Measurements from ENCODE around the gene LRP1B. TPM values are rescaled to one million over a fixed set of nuclear protein-coding genes. Genes with fewer than 3 reads are reported as not detected.

Gene LRP1B
- polyA plus RNA-seq, 4 donors = 0.92 to 3.7 (median 1.3) TPM

GRCh38 chr2:141384676-141385075 lies 746.1 kb downstream of the LRP1B start:
- no peak for DNase-seq (ENCODE audit: low read depth in 4 of 4, low spot score in 3 of 4)

- no peak for DNase-seq (ENCODE audit: low read depth in 4 of 4, low spot score in 3 of 4)
Observed at GRCh38 chr2:141381946-141382345, 748.9 kb downstream of the LRP1B start.

- DNase-seq (ENCODE audit: low read depth in 4 of 4, low spot score in 3 of 4) = no peak
Observed at GRCh38 chr2:141380008-141380979, 750.5 kb downstream of the LRP1B start.

GRCh38 chr2:141364821-141365220 lies 766.0 kb downstream of the LRP1B start:
- no peak for DNase-seq (ENCODE audit: low read depth in 4 of 4, low spot score in 3 of 4)

GRCh38 chr2:141362311-141362710 lies 768.5 kb downstream of the LRP1B start:
- no peak for DNase-seq (ENCODE audit: low read depth in 4 of 4, low spot score in 3 of 4)

GRCh38 chr2:141348481-141348880 lies 782.3 kb downstream of the LRP1B start:
- no peak for DNase-seq (ENCODE audit: low read depth in 4 of 4, low spot score in 3 of 4)

GRCh38 chr2:141341444-141341843 lies 789.4 kb downstream of the LRP1B start:
- no peak for DNase-seq (ENCODE audit: low read depth in 4 of 4, low spot score in 3 of 4)

GRCh38 chr2:141331127-141331526 lies 799.7 kb downstream of the LRP1B start:
- no peak for DNase-seq (ENCODE audit: low read depth in 4 of 4, low spot score in 3 of 4)

GRCh38 chr2:141329964-141330363 lies 800.9 kb downstream of the LRP1B start:
- DNase-seq (ENCODE audit: low read depth in 4 of 4, low spot score in 3 of 4) = no peak

GRCh38 chr2:141323571-141323970 lies 807.2 kb downstream of the LRP1B start:
- peak in 1 of 4 donors; percentile 3 for DNase-seq (ENCODE audit: low read depth in 4 of 4, low spot score in 3 of 4)

- DNase-seq (ENCODE audit: low read depth in 4 of 4, low spot score in 3 of 4) = no peak
Observed at GRCh38 chr2:141317986-141318385, 812.8 kb downstream of the LRP1B start.

- no peak for DNase-seq (ENCODE audit: low read depth in 4 of 4, low spot score in 3 of 4)
Observed at GRCh38 chr2:141316606-141317005, 814.2 kb downstream of the LRP1B start.

GRCh38 chr2:141316103-141316502 lies 814.7 kb downstream of the LRP1B start:
- DNase-seq (ENCODE audit: low read depth in 4 of 4, low spot score in 3 of 4) = no peak

GRCh38 chr2:141313972-141314371 lies 816.8 kb downstream of the LRP1B start:
- no peak for DNase-seq (ENCODE audit: low read depth in 4 of 4, low spot score in 3 of 4)

GRCh38 chr2:141311430-141311829 lies 819.4 kb downstream of the LRP1B start:
- no peak for DNase-seq (ENCODE audit: low read depth in 4 of 4, low spot score in 3 of 4)

- no peak for DNase-seq (ENCODE audit: low read depth in 4 of 4, low spot score in 3 of 4)
Observed at GRCh38 chr2:141306368-141306767, 824.4 kb downstream of the LRP1B start.

- no peak for DNase-seq (ENCODE audit: low read depth in 4 of 4, low spot score in 3 of 4)
Observed at GRCh38 chr2:141301551-141301950, 829.3 kb downstream of the LRP1B start.

GRCh38 chr2:141280037-141280436 lies 850.8 kb downstream of the LRP1B start:
- no peak for DNase-seq (ENCODE audit: low read depth in 4 of 4, low spot score in 3 of 4)

- no peak for DNase-seq (ENCODE audit: low read depth in 4 of 4, low spot score in 3 of 4)
Observed at GRCh38 chr2:141271346-141271745, 859.5 kb downstream of the LRP1B start.

GRCh38 chr2:141264848-141265247 lies 866.0 kb downstream of the LRP1B start:
- DNase-seq (ENCODE audit: low read depth in 4 of 4, low spot score in 3 of 4) = no peak

GRCh38 chr2:141260911-141261310 lies 869.9 kb downstream of the LRP1B start:
- DNase-seq (ENCODE audit: low read depth in 4 of 4, low spot score in 3 of 4) = no peak

- DNase-seq (ENCODE audit: low read depth in 4 of 4, low spot score in 3 of 4) = no peak
Observed at GRCh38 chr2:141259683-141260082, 871.1 kb downstream of the LRP1B start.

All from left renal pelvis (tissue), 4 donors.